IMR-90 (cell line): Measurements from ENCODE around the gene ACTG2. TPM values are rescaled to one million over a fixed set of nuclear protein-coding genes. Genes with fewer than 3 reads are reported as not detected.

Experiments used
- microRNA-seq, 2 experiments: library from miRNA; stranded (forward) in 1 of 2; unstranded in 1 of 2; fragments of 10-50 nt in 1 of 2; fragments of <30 nt in 1 of 2; gene quantifications in 1 of 2; microRNA quantifications in 1 of 2; one replicate each; pipeline versions ENCODE3 to v1.1.0; 2013 to 2020; ENCODE audit not compliant: insufficient read depth in 1 of 2, insufficient read length in 1 of 2, unreplicated experiment in 1 of 2
- polyA plus RNA-seq, 3 experiments: library from polyadenylated mRNA; depleted of rRNA; stranded (reverse); fragments of >200 nt; gene quantifications; 2 replicates each; pipeline ENCODE4 v1.2.3, GENCODE V29; 2012; ENCODE audit warnings: low replicate concordance in 1 of 3
- small RNA-seq, 5 experiments: library from RNA; depleted of rRNA; stranded (forward); fragments of <200 nt; gene quantifications; one replicate each; pipeline ENCODE3, GENCODE V24; 2012
- total RNA-seq: library from RNA; depleted of rRNA; stranded (reverse); fragments of >200 nt; gene quantifications from 2 replicates; pipeline ENCODE4 v1.2.3, GENCODE V29; 2012; rRNA removed

The ACTG2 gene
- total and polyA plus RNA-seq, 2 of the 4 experiments (the other 2 are of a cell fraction): 523 to 899 TPM

Small RNA genes lying within 50 kb of the gene (microRNA-seq; reads per million reads assigned to microRNA genes)
- gene RNA5SP97 (ENCODE audit: insufficient read depth, insufficient read length): not detected

Small RNA genes lying within 50 kb of the gene (small RNA-seq; reads per million reads assigned to genes)
- 0 to 6.0 (median 0.25) reads per million in 5 experiments for gene RNA5SP97

Other genes with a start within 250 kb of the ACTG2 start
- 37.6 and 52.2 TPM in 2 replicates for gene TPRKB, start 155.7 kb upstream of the ACTG2 start, total RNA-seq
- 29.8 and 35.3 TPM in 2 replicates for gene TPRKB, start 155.7 kb upstream of the ACTG2 start, polyA plus RNA-seq (2012; rRNA removed)
- gene DUSP11, start 112.9 kb upstream of the ACTG2 start, total RNA-seq: 25.6 and 28.6 TPM in 2 replicates
- gene DUSP11, start 112.9 kb upstream of the ACTG2 start, polyA plus RNA-seq (2012; rRNA removed): 21.8 and 22.4 TPM in 2 replicates
- gene C2orf78, start 108.8 kb upstream of the ACTG2 start, total RNA-seq: not detected in 2 replicates
- gene C2orf78, start 108.8 kb upstream of the ACTG2 start, polyA plus RNA-seq (2012; rRNA removed): 0.03 TPM in 1 of 2 replicates, not detected in the other
- 33.9 and 38.7 TPM in 2 replicates for gene STAMBP, start 64.0 kb upstream of the ACTG2 start, total RNA-seq
- 29.7 and 29.8 TPM in 2 replicates for gene STAMBP, start 64.0 kb upstream of the ACTG2 start, polyA plus RNA-seq (2012; rRNA removed)
- 57.2 and 66.3 TPM in 2 replicates for gene DGUOK, start 33.9 kb downstream of the ACTG2 start, total RNA-seq
- gene DGUOK, start 33.9 kb downstream of the ACTG2 start, polyA plus RNA-seq (2012; rRNA removed): 111 and 116 TPM in 2 replicates
- gene TET3, start 91.9 kb downstream of the ACTG2 start, total RNA-seq: 1.6 and 1.7 TPM in 2 replicates
- 1.8 TPM in 2 replicates for gene TET3, start 91.9 kb downstream of the ACTG2 start, polyA plus RNA-seq (2012; rRNA removed)